Fibroblast of skin of right biceps (primary cell): ENCODE results near the gene PIGM.
"Not testable (repeated sequence)": the region's sequence is repeated elsewhere in the genome, so short reads cannot be mapped to it uniquely, and the experiment has no call there.

Source experiments
- DNase-seq: peaks from one replicate; pipeline ENCODE4 v3.0.0-alpha.2; 2013

Gene PIGM

DNA sequence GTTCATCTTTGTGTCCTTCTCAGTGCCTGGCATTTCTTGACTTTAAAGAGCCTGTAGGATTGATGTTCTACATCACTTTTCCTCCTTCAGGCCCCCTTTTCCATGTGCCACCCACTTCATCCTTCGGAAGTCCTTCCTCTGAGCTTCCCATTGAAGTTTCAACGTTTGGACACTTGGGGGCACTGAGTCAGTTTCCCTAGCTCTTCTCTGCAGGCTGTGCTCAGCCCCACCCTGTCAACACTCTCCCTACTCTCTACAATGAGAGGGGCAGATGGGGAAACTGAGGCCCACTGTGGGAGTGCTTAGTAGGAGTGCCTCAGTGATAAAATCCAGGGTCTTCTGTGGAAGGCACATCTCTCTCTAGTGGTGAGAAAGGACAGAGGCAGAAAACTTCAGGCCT lies 26.3 kb upstream of the PIGM start:
- no peak for DNase-seq

DNA sequence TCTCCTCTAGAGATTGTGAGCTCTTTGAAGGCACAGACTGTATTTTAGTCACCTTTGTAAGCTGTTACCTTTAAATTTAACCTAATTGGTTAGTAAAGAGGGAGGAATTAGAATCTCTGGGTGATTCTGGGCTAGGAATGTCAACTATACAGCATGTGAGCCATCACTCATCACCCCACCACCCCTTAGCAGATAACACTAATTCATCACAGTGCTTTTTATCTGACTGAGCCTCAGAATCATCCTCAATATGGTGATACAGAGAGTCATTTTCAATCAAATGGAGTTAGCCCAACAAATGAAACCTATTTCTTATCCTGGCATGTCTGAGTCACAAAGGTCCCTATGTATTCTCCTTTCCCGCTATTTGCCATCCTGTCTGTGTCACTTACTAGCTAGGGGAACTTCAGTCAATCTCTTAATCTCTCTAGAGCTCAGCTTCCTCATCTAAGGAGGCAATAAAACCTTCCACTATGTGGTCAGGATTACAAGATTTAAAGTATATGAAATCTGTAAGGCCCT lies 24.9 kb upstream of the PIGM start:
- no peak for DNase-seq

DNA sequence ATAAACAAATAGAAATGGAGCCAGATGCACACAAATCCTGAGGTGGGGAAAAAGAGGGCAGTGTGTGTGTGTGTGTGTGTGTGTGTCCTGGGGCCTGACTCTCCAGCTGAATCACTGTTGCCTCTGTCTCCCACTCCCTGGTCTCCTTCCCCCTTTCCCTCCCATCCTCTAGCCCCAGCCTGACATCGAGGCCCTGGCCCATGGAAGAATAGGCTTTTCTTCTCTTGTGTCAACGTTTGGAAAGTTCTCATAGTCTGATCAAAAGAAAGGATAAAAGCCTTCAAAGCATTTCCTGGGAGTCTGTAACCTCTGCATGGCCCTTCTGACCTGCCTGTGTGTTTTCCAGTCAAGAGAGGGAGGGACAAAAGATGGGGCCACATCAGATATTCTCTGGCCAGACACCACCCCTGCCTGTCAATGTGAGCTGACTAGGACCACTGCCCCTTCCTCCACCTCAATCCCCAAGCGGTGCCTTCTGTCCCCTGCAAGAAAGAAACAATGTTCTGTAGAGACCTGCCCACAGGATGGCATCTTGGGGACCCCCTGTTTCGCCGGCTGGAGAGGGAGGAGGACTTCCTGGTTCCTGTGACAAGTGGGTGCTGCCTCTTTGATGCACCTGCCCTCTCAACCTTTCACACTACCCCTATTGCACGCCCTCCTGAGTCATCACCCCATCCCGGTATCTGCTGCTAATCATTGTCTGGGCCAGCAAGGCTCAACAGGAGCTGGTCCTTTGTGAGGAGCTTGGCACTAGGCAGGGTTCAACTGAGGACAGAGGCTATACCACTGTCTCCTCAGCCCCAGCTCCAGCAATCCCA lies 22.0 kb upstream of the PIGM start:
- no peak for DNase-seq

DNA sequence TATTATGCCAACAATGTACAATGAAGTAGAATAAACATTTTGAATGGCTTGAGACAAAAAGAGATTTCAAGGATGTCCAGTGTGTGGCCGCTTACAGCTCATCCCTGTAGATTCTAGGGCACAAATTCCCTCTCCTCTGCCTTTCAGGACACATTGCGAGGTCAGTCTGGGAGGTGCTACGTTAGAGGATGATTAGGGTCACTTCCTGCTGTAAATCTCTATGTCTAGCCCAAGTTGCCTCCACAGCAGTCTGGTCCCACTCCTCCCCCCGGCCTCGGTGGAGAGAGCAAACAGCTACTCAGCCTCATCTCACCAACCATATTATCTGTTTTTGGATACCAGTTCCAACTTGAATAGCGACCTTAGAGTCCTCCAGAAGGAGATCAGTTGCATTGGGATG lies 21.1 kb upstream of the PIGM start:
- no peak for DNase-seq

- no peak for DNase-seq
Observed at GRCh38 chr1:160050619-160051018, 18.8 kb upstream of the PIGM start.

DNA sequence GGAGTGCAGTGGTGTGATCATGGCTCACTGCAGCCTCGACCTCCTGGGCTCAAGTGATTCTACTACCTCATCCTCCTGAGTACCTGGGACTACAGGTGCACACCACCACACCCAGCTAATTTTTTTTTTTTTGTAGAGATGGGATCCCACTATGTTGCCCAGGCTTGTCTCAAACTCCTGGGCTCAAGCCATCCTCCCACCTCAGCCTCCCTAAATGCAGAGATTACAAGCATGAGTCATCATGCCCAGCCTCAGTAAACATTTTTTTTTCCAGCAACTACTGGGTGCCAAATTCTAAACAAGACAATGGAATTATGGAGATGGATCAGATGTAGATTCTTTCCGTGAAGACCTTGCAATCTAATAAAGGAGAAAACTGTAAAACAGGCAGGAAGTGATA lies 18.4 kb upstream of the PIGM start:
- not testable (repeated sequence) for DNase-seq

DNA sequence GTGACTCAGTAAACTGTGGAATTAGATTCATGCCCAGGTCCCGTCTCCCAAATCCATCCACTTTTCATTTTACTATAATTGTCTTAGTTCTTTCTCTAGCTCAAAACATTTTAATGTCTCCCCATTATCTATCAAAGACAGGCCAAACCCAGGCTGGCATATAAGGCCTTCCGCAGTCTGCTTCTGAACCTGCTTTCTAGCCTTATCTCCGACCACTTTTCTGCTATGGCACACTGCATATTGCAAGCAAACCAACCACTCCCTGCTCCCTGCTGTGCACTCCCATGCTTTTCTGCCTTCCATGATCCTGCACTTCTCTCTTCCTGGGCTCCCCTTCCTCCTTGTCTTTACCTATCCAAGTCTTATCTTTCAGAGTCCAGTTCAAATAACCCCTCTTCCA lies 17.3 kb upstream of the PIGM start:
- no peak for DNase-seq

DNA sequence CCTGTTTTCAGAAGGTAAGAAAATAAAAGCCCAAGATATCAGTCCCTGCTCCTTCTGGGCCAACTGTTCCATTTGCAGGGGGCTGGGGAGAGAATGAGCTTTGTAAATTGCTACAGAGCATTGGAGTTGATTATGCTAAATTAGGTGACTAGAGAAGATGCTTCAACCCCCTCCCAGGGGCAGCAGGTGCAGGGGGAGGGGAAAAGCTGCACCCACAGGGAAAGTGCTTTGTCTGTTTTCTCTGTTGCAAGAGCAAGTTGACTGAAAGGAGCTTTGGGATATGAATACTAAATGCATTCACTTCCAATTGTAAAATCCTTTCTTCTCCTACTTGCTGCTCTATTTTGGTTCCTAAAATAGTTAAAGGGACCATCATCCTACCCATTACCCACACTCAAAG lies 16.5 kb upstream of the PIGM start:
- DNase-seq = no peak

DNA sequence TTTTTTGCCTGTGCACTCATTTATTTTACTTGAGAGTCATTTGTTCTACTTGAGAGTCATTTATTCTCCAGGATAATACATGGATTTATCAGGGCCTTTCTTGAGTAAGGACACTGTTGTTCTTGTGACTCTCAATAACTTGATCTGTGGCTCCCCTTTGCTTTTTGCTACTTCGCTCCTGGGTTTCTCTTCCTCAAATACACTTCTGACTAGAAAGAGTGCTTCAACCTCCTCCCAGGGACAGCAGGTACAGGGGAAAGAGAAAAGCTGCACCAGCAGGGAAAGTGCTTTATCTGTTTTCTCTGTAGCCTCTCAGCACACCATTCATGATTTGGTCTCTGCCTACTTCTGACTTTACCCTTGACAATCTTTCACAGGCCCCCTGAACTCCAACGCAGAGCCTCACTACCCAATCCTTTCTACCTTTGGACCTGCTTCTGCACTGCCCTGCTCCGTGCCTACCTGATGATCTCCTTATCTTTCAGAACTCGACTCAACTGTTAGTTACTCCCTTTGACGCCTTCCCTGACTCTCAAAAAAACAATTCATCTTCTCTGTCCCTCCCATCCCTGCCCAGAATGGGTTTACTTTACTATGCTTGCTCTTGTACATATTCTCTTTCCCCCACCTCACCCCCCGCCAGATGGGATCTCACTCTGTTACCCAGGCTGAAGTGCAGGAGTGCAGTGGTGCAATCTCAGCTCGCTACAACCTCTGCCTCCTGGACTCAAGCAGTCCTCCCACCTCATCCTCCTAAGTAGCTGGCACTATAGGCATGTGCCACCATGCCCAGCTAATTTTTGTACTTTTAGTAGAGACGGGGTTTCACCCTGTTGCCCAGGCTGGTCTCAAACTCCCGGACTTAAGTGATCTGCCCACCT lies 15.6 kb upstream of the PIGM start:
- DNase-seq = no peak

- DNase-seq = peak; percentile 25
Observed at GRCh38 chr1:160046494-160047110, 14.8 kb upstream of the PIGM start.

DNA sequence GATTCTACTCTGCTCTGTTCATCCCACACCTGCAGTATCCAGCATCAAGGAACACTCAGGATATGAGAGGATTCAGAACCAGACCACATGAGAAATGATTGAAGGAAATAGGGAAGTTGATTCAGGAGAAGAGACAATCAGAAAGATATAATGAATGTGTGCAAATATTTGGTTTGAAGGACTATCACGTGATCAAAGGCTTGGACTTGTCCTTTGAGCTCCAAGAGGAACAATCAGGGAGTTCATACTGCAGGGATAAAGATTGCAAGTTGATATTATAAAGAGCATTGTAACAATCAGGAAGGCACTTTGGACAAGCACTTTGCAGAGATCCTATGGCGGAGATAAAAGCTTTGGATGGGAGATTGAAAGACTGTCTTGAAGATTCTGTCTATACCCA lies 13.9 kb upstream of the PIGM start:
- no peak for DNase-seq

DNA sequence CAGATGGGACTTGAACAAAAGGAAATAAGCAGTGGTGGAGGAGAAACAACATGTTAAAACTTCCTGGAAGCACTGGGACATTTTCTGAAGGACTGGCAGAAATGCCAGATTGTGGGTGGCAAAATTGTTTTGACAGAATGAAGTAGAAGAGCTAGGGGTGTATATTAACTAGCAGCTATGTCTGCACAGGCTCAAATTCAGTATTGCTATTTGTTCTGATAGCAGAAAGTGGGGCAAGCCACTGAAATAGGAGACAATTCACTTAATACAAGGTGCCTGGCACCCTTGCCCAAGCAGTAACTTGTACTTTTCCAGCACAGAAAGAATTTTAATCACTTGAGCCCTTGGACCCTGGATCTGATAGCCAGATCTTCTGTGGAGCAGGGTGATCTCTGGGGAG lies 11.8 kb upstream of the PIGM start:
- no peak for DNase-seq

GRCh38 chr1:160040476-160040875 lies 8.7 kb upstream of the PIGM start:
- no peak for DNase-seq

DNA sequence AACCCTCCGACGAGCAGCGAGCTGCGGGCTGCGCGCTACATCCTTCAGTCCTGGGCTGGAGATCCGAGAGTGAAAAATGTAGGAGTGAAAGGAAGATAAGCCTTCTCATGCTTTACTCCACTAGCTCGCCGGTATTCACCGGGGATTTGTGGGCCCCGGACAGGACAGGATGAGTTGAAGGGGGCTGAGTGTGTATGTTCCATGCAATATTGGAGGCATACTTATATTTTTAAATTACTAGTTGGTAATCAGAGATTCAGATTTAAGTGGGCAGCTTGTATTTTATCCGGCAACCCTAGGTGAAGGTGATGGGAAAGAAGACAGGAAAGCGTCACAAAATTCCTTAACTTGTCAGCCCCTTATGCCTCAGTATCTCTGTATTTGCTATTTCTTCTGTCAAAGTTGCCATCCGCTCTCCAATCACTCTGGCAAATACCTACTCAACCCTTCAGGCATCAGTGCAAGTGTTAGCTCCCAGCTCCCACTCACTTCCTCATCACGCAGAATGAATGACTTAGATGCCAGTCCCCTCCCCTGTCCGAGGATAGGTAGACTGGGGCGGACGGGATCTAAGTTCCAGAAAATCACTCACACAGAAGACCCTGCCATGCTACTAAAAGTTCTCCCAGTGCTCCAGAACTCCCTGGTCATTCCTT lies 503 bp upstream of the PIGM start:
- DNase-seq = no peak

DNA sequence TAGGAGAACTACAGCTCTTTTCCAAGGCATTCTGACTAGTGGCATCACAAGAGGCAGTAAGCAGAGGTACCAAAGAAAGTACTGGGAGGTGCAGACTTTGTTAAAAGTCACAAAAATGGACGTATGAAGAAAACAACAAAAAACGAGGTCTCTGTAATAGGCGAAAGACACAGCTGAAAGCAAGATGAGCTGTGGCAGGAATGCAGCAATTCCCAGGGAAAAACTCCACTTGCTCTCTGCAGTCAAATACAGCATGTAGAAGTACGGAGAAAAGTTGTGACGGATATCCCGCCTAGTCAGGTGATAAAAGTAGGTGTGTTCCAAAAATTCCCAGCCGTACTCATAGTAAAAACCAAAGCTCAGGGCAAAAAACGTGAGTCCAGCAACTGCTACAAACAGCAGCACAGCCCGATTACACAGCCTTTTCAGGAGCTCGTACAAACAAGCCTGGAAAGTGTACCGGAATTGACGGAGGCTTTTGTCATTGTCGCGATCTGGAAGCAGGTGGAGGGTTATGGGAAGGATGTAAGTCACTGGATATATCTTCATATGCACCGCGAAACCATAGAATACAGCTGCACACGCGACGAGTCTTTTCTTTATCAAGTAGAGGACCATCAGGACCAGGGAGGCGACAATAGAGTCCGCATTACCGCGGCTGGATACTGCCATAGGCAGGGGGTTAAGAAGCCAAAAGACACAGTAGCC lies 979 bp downstream of the PIGM start:
- DNase-seq = no peak

GRCh38 chr1:160028426-160028825 lies 3.4 kb downstream of the PIGM start:
- DNase-seq = no peak

DNA sequence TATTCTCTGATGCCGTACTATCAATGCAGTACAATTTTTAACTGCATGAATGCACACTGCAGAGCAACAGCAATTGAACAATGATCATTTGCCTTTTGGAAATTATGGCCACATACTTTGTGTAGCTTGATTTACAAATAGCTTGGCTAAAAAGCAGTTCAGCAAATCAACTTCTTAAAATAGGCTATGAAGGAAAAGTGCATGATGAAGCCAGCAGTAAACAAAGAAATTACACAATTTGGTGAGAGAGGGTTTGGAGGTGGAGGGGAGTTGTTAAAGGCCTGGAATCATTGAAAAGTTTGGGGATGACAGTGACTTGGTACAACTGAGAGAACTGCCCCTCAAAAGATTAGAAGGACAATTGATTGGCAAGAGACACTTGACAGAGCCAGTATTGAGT lies 6.5 kb downstream of the PIGM start:
- no peak for DNase-seq

DNA sequence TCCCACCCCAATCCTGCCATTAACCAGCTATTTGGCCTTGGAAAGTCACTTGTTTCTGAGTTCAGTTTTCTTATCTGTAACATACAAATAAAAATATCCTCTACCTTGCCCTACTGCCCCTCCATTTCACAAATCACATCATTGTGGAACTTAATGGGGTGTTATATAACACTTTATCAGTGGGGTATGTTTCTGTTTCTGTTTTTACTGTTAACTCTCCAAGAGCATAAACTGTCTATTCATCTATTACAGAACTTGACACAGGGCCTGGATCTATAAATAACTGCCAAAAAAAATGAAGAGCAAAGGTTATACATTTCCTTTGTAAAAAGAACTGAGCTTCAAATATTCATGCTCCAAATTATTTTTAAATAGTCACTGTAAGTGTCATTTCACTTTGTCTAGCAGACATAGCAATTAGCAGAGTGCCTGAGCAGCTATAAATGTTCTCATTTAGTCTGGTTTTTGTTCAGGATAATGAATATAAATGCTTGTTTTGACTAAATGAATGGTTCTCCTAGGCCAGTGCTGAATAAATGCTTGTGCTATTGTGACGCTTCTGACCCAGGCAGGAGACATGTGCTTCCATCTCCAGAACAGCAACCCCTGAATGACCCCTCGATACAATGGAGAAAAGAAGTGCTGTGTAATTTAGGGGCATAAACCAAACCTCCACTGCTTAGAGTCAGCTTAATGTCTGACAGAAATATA lies 7.4 kb downstream of the PIGM start:
- DNase-seq = no peak

DNA sequence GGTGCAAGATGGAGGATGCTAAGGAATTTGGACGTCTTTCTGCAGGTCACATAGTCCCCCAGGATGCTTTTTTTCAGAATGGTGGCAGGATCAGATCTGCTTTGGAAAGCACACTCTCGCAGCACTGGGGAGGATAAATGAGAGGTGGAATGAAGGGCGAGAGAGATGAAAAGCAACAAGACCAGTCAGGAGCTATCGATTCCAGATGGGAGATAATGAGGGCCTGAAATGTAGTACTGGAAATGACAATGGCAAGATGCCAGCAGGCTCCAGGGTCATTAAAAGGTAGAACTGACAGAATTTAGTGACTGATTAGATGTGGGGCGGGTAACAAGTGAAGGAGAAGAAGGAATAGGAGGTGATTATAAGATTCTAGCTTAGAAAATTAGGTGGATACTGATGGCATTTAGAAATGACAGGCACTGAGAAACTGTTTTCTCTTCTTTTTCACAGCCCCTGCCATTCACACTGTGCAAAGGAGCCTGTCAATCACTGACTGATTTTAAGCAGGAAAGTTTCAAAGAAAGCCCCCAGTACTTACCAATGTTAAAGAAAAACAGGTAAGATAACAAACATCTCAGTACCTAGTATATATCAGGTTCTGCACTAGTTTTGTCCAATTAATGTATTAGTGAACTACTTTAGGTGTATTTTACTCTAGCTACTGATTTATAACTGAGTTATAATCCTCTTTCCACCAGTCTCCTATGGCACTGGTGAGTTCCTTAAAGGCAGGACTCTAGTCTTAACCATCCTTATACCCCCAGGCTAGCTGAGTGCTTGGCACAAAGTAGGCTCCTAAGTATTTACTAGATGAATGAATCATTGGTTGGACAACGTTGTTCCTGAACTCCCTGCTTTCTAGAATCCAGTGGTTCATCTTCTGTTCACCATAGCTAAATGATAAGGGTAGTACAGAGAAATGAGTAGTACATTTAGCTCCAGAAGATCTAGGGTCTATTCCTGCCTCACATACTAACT lies 9.2 kb downstream of the PIGM start:
- DNase-seq = no peak

DNA sequence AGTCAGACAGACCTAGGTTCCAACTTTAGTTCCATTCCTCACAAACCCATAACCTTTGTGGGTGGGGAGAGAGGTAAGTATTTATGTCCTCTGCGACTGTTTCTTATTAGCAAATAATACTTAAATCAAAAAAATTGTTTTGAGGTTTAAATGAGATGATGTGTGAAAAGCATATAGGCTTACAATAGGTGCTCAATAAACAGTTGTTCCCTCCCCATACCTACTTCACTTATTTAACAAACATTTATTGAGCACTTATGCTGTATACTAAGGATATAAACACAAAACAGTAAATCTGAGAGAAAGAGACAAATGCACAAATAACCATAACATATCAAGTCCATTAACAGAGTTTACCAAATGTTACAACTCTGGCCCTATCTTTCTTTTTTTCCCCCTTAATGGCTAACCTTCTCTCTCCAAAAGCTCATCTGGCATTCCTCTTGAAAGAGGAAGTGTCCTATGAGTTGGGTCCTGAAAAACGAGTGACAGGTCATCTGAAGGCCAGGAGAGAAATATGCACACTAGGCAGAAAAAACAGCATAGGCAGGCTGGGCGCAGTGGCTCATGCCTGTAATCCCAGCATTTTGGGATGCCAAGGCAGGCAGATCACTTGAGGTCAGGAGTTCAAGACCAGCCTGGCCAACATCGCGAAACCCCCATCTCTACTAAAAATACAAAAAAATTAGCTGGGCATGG lies 10.3 kb downstream of the PIGM start:
- no peak for DNase-seq
